WERI-Rb-1 (cell line): ENCODE results near the gene BCAT1.
A peak's percentile ranks its signal among the peaks of the same experiment; 100 is the strongest.

ENCODE experiments used
- DNase-seq: peaks from one replicate; pipeline ENCODE4 v3.0.0-alpha.2; 2020
- H3K27ac ChIP-seq: fragments of 250-450 bp; sonication (Bioruptor Pico); 2 replicates; pipeline ENCODE4 v1.5.1; 2020; ENCODE audit warnings: mild to moderate bottlenecking, moderate library complexity
- H3K27me3 ChIP-seq: fragments of 250-450 bp; sonication (Bioruptor Pico); 2 replicates; pipeline ENCODE4 v1.5.1; 2021; ENCODE audit warnings: mild to moderate bottlenecking, low read depth, moderate library complexity; ENCODE audit not compliant: insufficient read depth, severe bottlenecking
- H3K36me3 ChIP-seq: fragments of 250-450 bp; sonication (Bioruptor Pico); 2 replicates; pipeline ENCODE4 v1.5.1; 2020; ENCODE audit warnings: mild to moderate bottlenecking, moderate library complexity
- H3K4me3 ChIP-seq: 2 replicates; pipeline ENCODE4 v1.5.1; 2011; ENCODE audit warnings: low read depth, mild to moderate bottlenecking, control low read depth, low read length
- H3K9me3 ChIP-seq: fragments of 250-450 bp; sonication (Bioruptor Pico); 2 replicates; pipeline ENCODE4 v1.5.1; 2021; ENCODE audit warnings: mild to moderate bottlenecking, moderate library complexity; ENCODE audit not compliant: severe bottlenecking
- CTCF ChIP-seq: IDR thresholded peaks from 2 replicates; pipeline ENCODE4 v1.5.1; 2011; ENCODE audit warnings: low read depth, mild to moderate bottlenecking, control low read depth, inconsistent platforms, low read length

The BCAT1 gene

GRCh38 chr12:24955389-24955788 is 6.5 kb upstream of the BCAT1 start:
- TF ChIP-seq CTCF = no peak
- no peak overlapping the region for H3K4me3 ChIP-seq

GRCh38 chr12:24954261-24954660 is 5.4 kb upstream of the BCAT1 start:
- Histone ChIP-seq H3K27ac (no peak overlapping the region), H3K4me3 (no peak overlapping the region), H3K27me3 (peaks cover 60% of the 10 kb centered on the region), H3K9me3 (no peaks in the 10 kb centered on the region), H3K36me3 (no peaks in the 10 kb centered on the region)
- no peak for TF ChIP-seq CTCF
- peak; percentile 62 for DNase-seq

More at GRCh38 chr12:24955389-24955788, 6.5 kb upstream of the BCAT1 start:
- peaks cover 58% of the 10 kb centered on the region for H3K27me3 ChIP-seq
- H3K36me3 ChIP-seq = no peaks in the 10 kb centered on the region
- no peak overlapping the region for H3K27ac ChIP-seq
- no peaks in the 10 kb centered on the region for H3K9me3 ChIP-seq
- DNase-seq = no peak

GRCh38 chr12:24952389-24952788 is 3.5 kb upstream of the BCAT1 start:
- Histone ChIP-seq H3K27ac (no peak overlapping the region), H3K36me3 (no peaks in the 10 kb centered on the region), H3K27me3 (peaks cover 65% of the 10 kb centered on the region), H3K4me3 (no peak overlapping the region), H3K9me3 (no peaks in the 10 kb centered on the region)
- TF ChIP-seq CTCF = no peak
- DNase-seq = no peak

- DNase-seq = no peak
Observed at GRCh38 chr12:24950231-24950834, 1.4 kb upstream of the BCAT1 start.

GRCh38 chr12:24948420-24948756 is 513 bp downstream of the BCAT1 start:
- no peaks in the 10 kb centered on the region for H3K36me3 ChIP-seq
- TF ChIP-seq CTCF = no peak
- H3K4me3 ChIP-seq = peak overlapping the region; percentile 55
- H3K27me3 ChIP-seq = peaks cover 58% of the 10 kb centered on the region
- no peak overlapping the region for H3K27ac ChIP-seq
- no peak for DNase-seq
- no peaks in the 10 kb centered on the region for H3K9me3 ChIP-seq

More at GRCh38 chr12:24950231-24950834, 1.4 kb upstream of the BCAT1 start:
- Histone ChIP-seq H3K4me3 (no peak overlapping the region), H3K36me3 (no peaks in the 10 kb centered on the region), H3K9me3 (no peaks in the 10 kb centered on the region), H3K27ac (no peak overlapping the region), H3K27me3 (peaks cover 63% of the 10 kb centered on the region)
- no peak for TF ChIP-seq CTCF
